ENCODE results near the gene TCF25. TPM values are rescaled to one million over a fixed set of nuclear protein-coding genes. Genes with fewer than 3 reads are reported as not detected.

Gene TCF25
- total and polyA plus RNA-seq, 2 experiments from 2014 or later = 130 to 206 TPM

- Histone ChIP-seq H2AFZ (no peak overlapping the region), H3K27ac (no peak overlapping the region), H3K4me3 (no peak overlapping the region), H3K27me3 (no peaks in the 10 kb centered on the region), H3K79me2 (no peaks in the 10 kb centered on the region), H3K9me2 (replicated peaks; ENCODE audit: insufficient read depth) (no peaks in the 10 kb centered on the region), H3K9me3 (ENCODE audit: low read depth) (no peaks in the 10 kb centered on the region), H3K4me2 (no peak overlapping the region), H3K36me3 (replicated peaks; ENCODE audit: insufficient read depth, low read depth) (no peaks in the 10 kb centered on the region), H3K4me1 (ENCODE audit: insufficient read depth) (no peaks in the 10 kb centered on the region), H4K20me1 (ENCODE audit: insufficient read depth, poor library complexity, severe bottlenecking) (no peaks in the 10 kb centered on the region)
- DNase-seq (ENCODE audit: low spot score) = no peak
- 92% methylated on average over 16 of the region's 25 CpGs for WGBS (ENCODE audit: low lambda C conversion rate, missing lambda C conversion rate)
- TF ChIP-seq EZH2 (IDR thresholded peaks at IDR 0.05; ENCODE audit: borderline replicate concordance) (no peak), CTCF (IDR thresholded peaks at IDR 0.05; ENCODE audit: poor library complexity) (no peak), EZH2phosphoT487 (IDR thresholded peaks at IDR 0.05; ENCODE audit: low read depth, severe bottlenecking, unreplicated experiment) (no peak)
Observed at GRCh38 chr16:89858973-89859614, 14.3 kb upstream of the TCF25 start.

GRCh38 chr16:89859615-89860007 lies 13.8 kb upstream of the TCF25 start:
- H3K27me3 ChIP-seq = no peaks in the 10 kb centered on the region
- DNase-seq (ENCODE audit: low spot score) = no peak
- H3K9me2 ChIP-seq (replicated peaks; ENCODE audit: insufficient read depth) = no peaks in the 10 kb centered on the region
- H3K27ac ChIP-seq = no peak overlapping the region
- TF ChIP-seq CTCF (IDR thresholded peaks at IDR 0.05; ENCODE audit: poor library complexity) (no peak), EZH2 (IDR thresholded peaks at IDR 0.05; ENCODE audit: borderline replicate concordance) (no peak), EZH2phosphoT487 (IDR thresholded peaks at IDR 0.05; ENCODE audit: low read depth, severe bottlenecking, unreplicated experiment) (no peak)
- 87% methylated on average over 16 of the region's 16 CpGs for WGBS (ENCODE audit: low lambda C conversion rate, missing lambda C conversion rate)
- H3K4me2 ChIP-seq = no peak overlapping the region
- H2AFZ ChIP-seq = no peak overlapping the region
- H3K4me1 ChIP-seq (ENCODE audit: insufficient read depth) = no peaks in the 10 kb centered on the region
- H3K9me3 ChIP-seq (ENCODE audit: low read depth) = no peaks in the 10 kb centered on the region
- H3K36me3 ChIP-seq (replicated peaks; ENCODE audit: insufficient read depth, low read depth) = no peaks in the 10 kb centered on the region
- H3K79me2 ChIP-seq = no peaks in the 10 kb centered on the region
- no peak overlapping the region for H3K4me3 ChIP-seq
- no peaks in the 10 kb centered on the region for H4K20me1 ChIP-seq (ENCODE audit: insufficient read depth, poor library complexity, severe bottlenecking)

GRCh38 chr16:89860747-89861304 lies 12.6 kb upstream of the TCF25 start:
- no peak overlapping the region for H3K27ac ChIP-seq
- no peaks in the 10 kb centered on the region for H3K79me2 ChIP-seq
- H3K36me3 ChIP-seq (replicated peaks; ENCODE audit: insufficient read depth, low read depth) = no peaks in the 10 kb centered on the region
- DNase-seq (ENCODE audit: low spot score) = peak; percentile 71
- H3K4me3 ChIP-seq = no peak overlapping the region
- no peaks in the 10 kb centered on the region for H3K9me2 ChIP-seq (replicated peaks; ENCODE audit: insufficient read depth)
- no peak overlapping the region for H2AFZ ChIP-seq
- no peaks in the 10 kb centered on the region for H4K20me1 ChIP-seq (ENCODE audit: insufficient read depth, poor library complexity, severe bottlenecking)
- no peak overlapping the region for H3K4me2 ChIP-seq
- no peaks in the 10 kb centered on the region for H3K27me3 ChIP-seq
- H3K4me1 ChIP-seq (ENCODE audit: insufficient read depth) = no peaks in the 10 kb centered on the region
- WGBS (ENCODE audit: low lambda C conversion rate, missing lambda C conversion rate) = 38% methylated on average over 21 of the region's 28 CpGs
- TF ChIP-seq CTCF (IDR thresholded peaks at IDR 0.05; ENCODE audit: poor library complexity) (peak; percentile 91), EZH2 (IDR thresholded peaks at IDR 0.05; ENCODE audit: borderline replicate concordance) (no peak)
- no peaks in the 10 kb centered on the region for H3K9me3 ChIP-seq (ENCODE audit: low read depth)

All from hepatocyte (in vitro differentiated cells).